Measurements from ENCODE around the gene GRAP2. TPM values are rescaled to one million over a fixed set of nuclear protein-coding genes. Genes with fewer than 3 reads are reported as not detected.

GRAP2 gene
- total and polyA plus RNA-seq, 2 of the 8 experiments (the other 6 are each of a cell fraction or from before 2014, with no cell fraction given): 0.08 TPM; not detected in 1

DNA sequence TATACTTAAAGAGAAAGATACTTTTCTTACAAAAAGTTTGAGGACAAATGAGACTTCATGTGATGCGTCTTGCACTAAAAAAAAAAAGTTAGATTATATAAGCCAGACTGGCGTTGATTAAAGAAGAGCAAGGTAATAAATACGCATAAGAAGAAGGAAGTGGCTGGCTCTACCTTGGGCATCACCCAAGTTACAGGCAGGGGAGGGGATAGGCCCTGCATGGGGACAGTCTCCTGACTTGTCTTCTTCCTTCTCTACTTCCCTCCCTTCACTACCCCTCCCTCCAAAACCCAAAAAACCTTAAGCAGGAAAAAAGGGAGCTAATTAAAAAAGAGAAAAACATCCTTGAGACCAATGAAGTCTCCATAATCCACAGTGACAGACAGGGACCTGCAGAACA, 37.0 kb downstream of the GRAP2 start:
- Histone ChIP-seq H3K23me2 (ENCODE audit: low read depth, low read length) (no peaks in the 10 kb centered on the region; the same call in 1 of the 2 replicates), H2AK5ac (ENCODE audit: low read depth, low read length) (no peak overlapping the region), H3K4ac (replicated peaks; ENCODE audit: insufficient read length, low read depth, low read length) (no peak overlapping the region), H2BK120ac (replicated peaks; ENCODE audit: low read depth, low read length) (no peak overlapping the region), H2BK20ac (ENCODE audit: low read length) (no peak overlapping the region), H3K36me3 (ENCODE audit: control insufficient read depth in 2 of 4, insufficient read depth in 4 of 4, low read length in 3 of 4) (no peaks in the 10 kb centered on the region), H3K79me1 (ENCODE audit: low read depth, low read length) (no peaks in the 10 kb centered on the region), H2BK5ac (ENCODE audit: low read depth, low read length) (no peak overlapping the region), H3K4me3 (ENCODE audit: extremely low read depth in 1 of 4, insufficient read depth in 2 of 4, low read depth in 3 of 4, low read length in 4 of 4) (no peak overlapping the region), H2BK12ac (ENCODE audit: low read depth, low read length) (no peak overlapping the region), H2BK15ac (ENCODE audit: low read length) (no peak overlapping the region), H4K8ac (ENCODE audit: extremely low read depth, insufficient read depth, low read length) (no peak overlapping the region), H4K20me1 (replicated peaks in 1 of 2; ENCODE audit: control insufficient read depth in 1 of 2, insufficient read depth in 2 of 2, low read length in 2 of 2) (no peaks in the 10 kb centered on the region), H3K18ac (ENCODE audit: extremely low read depth, low read length) (no peak overlapping the region), H3K14ac (ENCODE audit: insufficient read length) (no peak overlapping the region), H2AFZ (ENCODE audit: low read length) (no peak overlapping the region), H3K79me2 (ENCODE audit: control insufficient read depth in 1 of 2, insufficient read depth in 2 of 2, low read length in 2 of 2) (no peaks in the 10 kb centered on the region), H3K27me3 (replicated peaks in 1 of 4; ENCODE audit: control insufficient read depth in 3 of 4, extremely low read depth in 1 of 4, insufficient read depth in 3 of 4, low read length in 3 of 4) (no peaks in the 10 kb centered on the region; a peak in 1 of 7 replicates), H3K4me2 (ENCODE audit: insufficient read depth in 1 of 2, low read depth in 2 of 2, low read length in 2 of 2) (no peak overlapping the region), H3K4me1 (replicated peaks in 1 of 4; ENCODE audit: control insufficient read depth in 3 of 4, insufficient read depth in 4 of 4, low read length in 3 of 4) (peaks cover 2 to 19% (median 8%) of the 10 kb centered on the region in 4 experiments; a peak in 6 of 7 replicates), H4K91ac (replicated peaks; ENCODE audit: insufficient read length, low read length) (no peak overlapping the region), H3K23ac (ENCODE audit: insufficient read length) (no peak overlapping the region), H4K5ac (ENCODE audit: insufficient read length, low read depth, low read length) (no peak overlapping the region), H3K9me3 (ENCODE audit: insufficient read depth in 2 of 2, low read depth in 1 of 2, low read length in 1 of 2) (no peaks in the 10 kb centered on the region), H3K9ac (replicated peaks in 1 of 4; ENCODE audit: extremely low read depth in 1 of 4, low read depth in 3 of 4, low read length in 3 of 4) (no peak overlapping the region), H3K56ac (replicated peaks; ENCODE audit: insufficient read length, low read depth, low read length) (no peak overlapping the region), H3K27ac (ENCODE audit: low read depth, low read length) (no peak overlapping the region)
- no peak for FAIRE-seq
- POLR2A ChIA-PET (ENCODE audit: partially characterized antibody): interaction anchor here (0.6 kb wide), 1 partner anchor 58 kb away, joined by 3 read pairs; no protein-coding TSS in a partner anchor
- no peak for DNase-seq (ENCODE audit: low read depth in 1 of 2, low spot score in 2 of 2)
- WGBS, 2 experiments (ENCODE audit: extremely low coverage in 1 of 2, insufficient coverage in 1 of 2, insufficient read length in 1 of 2, insufficient replicate concordance in 2 of 2, low coverage in 1 of 2, low lambda C conversion rate in 2 of 2, missing lambda C conversion rate in 1 of 2): 96% methylated on average over 3 of the region's 3 CpGs; no CpG with 5 or more reads in 1 of the 2 experiments
- CTCF ChIA-PET (ENCODE audit: partially characterized antibody): interaction anchor here (0.6 to 2.2 kb wide), 8 partner anchors 9 to 803 kb away, joined by 3 to 9 read pairs (median 4); no protein-coding TSS in a partner anchor
- TF ChIP-seq, protein P1, sequence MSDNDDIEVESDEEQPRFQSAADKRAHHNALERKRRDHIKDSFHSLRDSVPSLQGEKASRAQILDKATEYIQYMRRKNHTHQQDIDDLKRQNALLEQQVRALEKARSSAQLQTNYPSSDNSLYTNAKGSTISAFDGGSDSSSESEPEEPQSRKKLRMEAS (IDR thresholded peaks at IDR 0.05): no peak
- TF ChIP-seq RNF2 (IDR thresholded peaks at IDR 0.05; ENCODE audit: borderline replicate concordance, low read depth, low read length, missing control alignments, poor library complexity, severe bottlenecking) (no peak), KDM4A (IDR thresholded peaks at IDR 0.05; ENCODE audit: low read depth, low read length, severe bottlenecking) (no peak), BRCA1 (IDR thresholded peaks at IDR 0.05; ENCODE audit: low read depth, low read length) (no peak), RAD21 (IDR thresholded peaks at IDR 0.05 in 1 of 2, conservative IDR thresholded peaks at IDR 0.05 in 1 of 2; ENCODE audit: low read depth in 2 of 2, low read length in 2 of 2) (no peak), TAF7 (optimal IDR thresholded peaks at IDR 0.05; ENCODE audit: borderline replicate concordance, low read depth, low read length) (no peak), RBBP5 (IDR thresholded peaks at IDR 0.05; ENCODE audit: borderline replicate concordance, low read depth, low read length) (no peak), TAF1 (IDR thresholded peaks at IDR 0.05; ENCODE audit: low read depth, low read length) (no peak), TEAD4 (IDR thresholded peaks at IDR 0.05; ENCODE audit: low read depth, low read length) (no peak), SP2 (IDR thresholded peaks at IDR 0.05; ENCODE audit: low read length) (no peak)
- TF ChIP-seq, protein P2, sequence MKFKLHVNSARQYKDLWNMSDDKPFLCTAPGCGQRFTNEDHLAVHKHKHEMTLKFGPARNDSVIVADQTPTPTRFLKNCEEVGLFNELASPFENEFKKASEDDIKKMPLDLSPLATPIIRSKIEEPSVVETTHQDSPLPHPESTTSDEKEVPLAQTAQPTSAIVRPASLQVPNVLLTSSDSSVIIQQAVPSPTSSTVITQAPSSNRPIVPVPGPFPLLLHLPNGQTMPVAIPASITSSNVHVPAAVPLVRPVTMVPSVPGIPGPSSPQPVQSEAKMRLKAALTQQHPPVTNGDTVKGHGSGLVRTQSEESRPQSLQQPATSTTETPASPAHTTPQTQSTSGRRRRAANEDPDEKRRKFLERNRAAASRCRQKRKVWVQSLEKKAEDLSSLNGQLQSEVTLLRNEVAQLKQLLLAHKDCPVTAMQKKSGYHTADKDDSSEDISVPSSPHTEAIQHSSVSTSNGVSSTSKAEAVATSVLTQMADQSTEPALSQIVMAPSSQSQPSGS (IDR thresholded peaks at IDR 0.05; ENCODE audit: low read length): no peak

Data from H1 (cell line).